ENCODE data around the gene ERFE. TPM values are rescaled to one million over a fixed set of nuclear protein-coding genes. Genes with fewer than 3 reads are reported as not detected.

ERFE gene
- total and polyA plus RNA-seq, 10 of the 15 experiments (the other 5 are each of a cell fraction or from before 2014, with no cell fraction given) = not detected

DNA sequence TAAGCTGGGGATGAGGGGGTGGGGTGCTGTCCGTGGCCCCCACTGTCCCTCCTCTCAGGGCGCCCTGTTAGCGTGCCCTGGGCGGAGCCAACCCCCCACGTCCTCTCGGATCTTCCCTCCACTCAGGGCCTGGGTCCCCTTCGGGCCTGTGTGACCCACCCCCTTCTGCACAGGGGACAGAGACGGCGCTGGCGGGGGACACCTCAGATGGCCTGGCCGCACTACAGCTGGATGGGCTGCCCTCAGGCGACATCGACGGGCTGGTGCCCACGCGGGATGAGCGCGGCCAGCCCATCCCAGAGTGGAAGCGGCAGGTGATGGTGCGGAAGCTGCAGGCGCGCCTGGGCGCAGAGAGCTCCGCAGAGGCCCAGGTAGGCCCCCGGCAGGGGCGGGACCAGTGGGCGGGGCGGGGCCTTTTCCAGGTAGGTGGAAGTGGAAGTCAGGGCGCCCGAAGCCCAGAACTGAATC lies 30.2 kb upstream of the ERFE start:
- Histone ChIP-seq H3K36me3 (ENCODE audit: control insufficient read depth in 2 of 2, insufficient read depth in 2 of 2, low read length in 1 of 2) (no peaks in the 10 kb centered on the region), H3K4me2 (ENCODE audit: control insufficient read depth, insufficient read depth) (no peak overlapping the region), H3K4me1 (ENCODE audit: control insufficient read depth, insufficient read depth, low read length) (no peaks in the 10 kb centered on the region), H3K9me3 (replicated peaks; ENCODE audit: control insufficient read depth, insufficient read depth, low read length) (peaks cover 4% of the 10 kb centered on the region; the same call in 2 of the 3 replicates), H3K9ac (ENCODE audit: control insufficient read depth, insufficient read depth, low read length) (no peak overlapping the region), H2AFZ (ENCODE audit: control insufficient read depth, low read depth, low read length) (no peak overlapping the region), H3K79me2 (ENCODE audit: control insufficient read depth, insufficient read depth, low read length) (no peaks in the 10 kb centered on the region), H3K27me3 (replicated peaks in 1 of 2; ENCODE audit: control insufficient read depth in 2 of 2, insufficient read depth in 2 of 2, low read length in 1 of 2) (no peaks in the 10 kb centered on the region), H4K20me1 (ENCODE audit: control insufficient read depth, insufficient read depth) (no peaks in the 10 kb centered on the region), H3K4me3 (no peak overlapping the region), H3K27ac (ENCODE audit: control insufficient read depth, insufficient read depth) (no peak overlapping the region)
- RAD21 ChIA-PET (ENCODE audit: unreplicated experiment) = no interaction called here
- TF ChIP-seq, protein P1, sequence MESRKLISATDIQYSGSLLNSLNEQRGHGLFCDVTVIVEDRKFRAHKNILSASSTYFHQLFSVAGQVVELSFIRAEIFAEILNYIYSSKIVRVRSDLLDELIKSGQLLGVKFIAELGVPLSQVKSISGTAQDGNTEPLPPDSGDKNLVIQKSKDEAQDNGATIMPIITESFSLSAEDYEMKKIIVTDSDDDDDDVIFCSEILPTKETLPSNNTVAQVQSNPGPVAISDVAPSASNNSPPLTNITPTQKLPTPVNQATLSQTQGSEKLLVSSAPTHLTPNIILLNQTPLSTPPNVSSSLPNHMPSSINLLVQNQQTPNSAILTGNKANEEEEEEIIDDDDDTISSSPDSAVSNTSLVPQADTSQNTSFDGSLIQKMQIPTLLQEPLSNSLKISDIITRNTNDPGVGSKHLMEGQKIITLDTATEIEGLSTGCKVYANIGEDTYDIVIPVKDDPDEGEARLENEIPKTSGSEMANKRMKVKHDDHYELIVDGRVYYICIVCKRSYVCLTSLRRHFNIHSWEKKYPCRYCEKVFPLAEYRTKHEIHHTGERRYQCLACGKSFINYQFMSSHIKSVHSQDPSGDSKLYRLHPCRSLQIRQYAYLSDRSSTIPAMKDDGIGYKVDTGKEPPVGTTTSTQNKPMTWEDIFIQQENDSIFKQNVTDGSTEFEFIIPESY (IDR thresholded peaks at IDR 0.05) = no peak
- no peak for TF ChIP-seq ETV6 (conservative IDR thresholded peaks at IDR 0.05 in 1 of 2, IDR thresholded peaks at IDR 0.05 in 1 of 2; ENCODE audit: borderline replicate concordance in 1 of 2, low read depth in 1 of 2)
- no peak for TF ChIP-seq CBX5 (IDR thresholded peaks at IDR 0.05; ENCODE audit: low read depth)
- no peak for ATAC-seq
- DNase-seq (ENCODE audit: low read depth, low spot score) = no peak
- SMC1A ChIA-PET (ENCODE audit: uncharacterized antibody, unreplicated experiment) = no interaction called here
- POLR2A ChIA-PET = no interaction called here
- intact Hi-C loops (cut with micrococcal nuclease; ENCODE audit: unreplicated experiment) (no loop called here), in situ Hi-C loops (cut with MboI) (no loop called here)
- no TSS peak for BruUV-seq (replicated peaks)
- CTCF ChIA-PET = no interaction called here
- FAIRE-seq = no peak
- WGBS (ENCODE audit: insufficient coverage, insufficient replicate concordance, low lambda C conversion rate, missing lambda C conversion rate) = 70% methylated on average over 22 of the region's 30 CpGs

DNA sequence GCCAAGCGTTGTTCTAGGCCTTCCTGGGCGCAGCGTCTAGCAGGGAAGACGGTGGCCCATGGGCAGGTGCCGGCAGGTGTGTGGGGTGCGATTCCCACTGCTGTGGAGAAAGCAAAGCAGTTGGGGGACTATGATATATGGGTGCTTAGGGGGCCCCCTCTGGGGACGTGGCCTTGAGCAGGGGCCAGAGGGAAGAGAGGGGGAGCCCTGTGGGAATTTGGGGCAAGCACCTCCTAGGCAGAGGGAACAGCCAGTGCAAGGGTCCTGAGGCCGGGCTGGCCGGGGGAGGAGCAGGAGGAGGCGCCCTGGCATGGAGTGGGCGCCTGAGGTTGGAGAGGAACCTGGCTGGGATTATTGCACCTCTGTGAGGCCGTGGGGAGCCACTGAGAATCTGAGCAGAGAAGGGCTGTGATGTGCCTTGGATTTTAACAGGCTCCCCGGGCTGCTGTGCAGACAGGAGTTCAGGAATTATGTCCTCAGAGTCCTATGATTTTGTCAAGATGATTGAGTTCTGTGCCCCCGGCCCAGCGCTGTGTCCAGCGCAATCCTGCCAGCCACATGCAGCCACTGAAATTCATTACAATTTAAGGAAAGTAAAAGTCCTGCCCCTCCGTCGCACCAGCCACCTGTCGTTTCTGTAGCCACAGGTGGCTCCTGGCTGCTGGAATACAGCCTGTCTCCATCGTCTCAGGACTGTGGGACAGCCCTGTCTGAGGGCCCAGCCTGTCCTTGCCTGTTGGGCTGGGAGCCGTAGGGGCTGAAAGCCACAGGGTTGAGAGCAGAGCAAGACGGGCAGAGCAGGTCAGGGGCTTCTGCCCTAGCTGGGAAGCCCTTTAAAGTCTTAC lies 29.4 kb upstream of the ERFE start:
- ChIA-PET POLR2A (no interaction called here), RAD21 (ENCODE audit: unreplicated experiment) (no interaction called here), SMC1A (ENCODE audit: uncharacterized antibody, unreplicated experiment) (no interaction called here), CTCF (no interaction called here)
- Histone ChIP-seq H3K4me1 (ENCODE audit: control insufficient read depth, insufficient read depth, low read length) (no peaks in the 10 kb centered on the region), H3K27me3 (replicated peaks in 1 of 2; ENCODE audit: control insufficient read depth in 2 of 2, insufficient read depth in 2 of 2, low read length in 1 of 2) (no peaks in the 10 kb centered on the region), H3K9me3 (replicated peaks; ENCODE audit: control insufficient read depth, insufficient read depth, low read length) (peaks cover 4% of the 10 kb centered on the region; the same call in 2 of the 3 replicates), H2AFZ (ENCODE audit: control insufficient read depth, low read depth, low read length) (no peak overlapping the region), H3K36me3 (ENCODE audit: control insufficient read depth in 2 of 2, insufficient read depth in 2 of 2, low read length in 1 of 2) (no peaks in the 10 kb centered on the region), H3K4me3 (no peak overlapping the region), H3K4me2 (ENCODE audit: control insufficient read depth, insufficient read depth) (no peak overlapping the region), H3K27ac (ENCODE audit: control insufficient read depth, insufficient read depth) (no peak overlapping the region), H3K79me2 (ENCODE audit: control insufficient read depth, insufficient read depth, low read length) (no peaks in the 10 kb centered on the region), H3K9ac (ENCODE audit: control insufficient read depth, insufficient read depth, low read length) (no peak overlapping the region), H4K20me1 (ENCODE audit: control insufficient read depth, insufficient read depth) (no peaks in the 10 kb centered on the region)
- in situ Hi-C loops (cut with MboI) (no loop called here), intact Hi-C loops (cut with micrococcal nuclease; ENCODE audit: unreplicated experiment) (no loop called here)
- ATAC-seq (no peak), FAIRE-seq (no peak), DNase-seq (ENCODE audit: low read depth, low spot score) (no peak)
- WGBS (ENCODE audit: insufficient coverage, insufficient replicate concordance, low lambda C conversion rate, missing lambda C conversion rate) = 65% methylated on average over 22 of the region's 22 CpGs
- no TSS peak for BruUV-seq (replicated peaks)
- TF ChIP-seq, protein P1 (IDR thresholded peaks at IDR 0.05) = no peak
- TF ChIP-seq, protein P2, sequence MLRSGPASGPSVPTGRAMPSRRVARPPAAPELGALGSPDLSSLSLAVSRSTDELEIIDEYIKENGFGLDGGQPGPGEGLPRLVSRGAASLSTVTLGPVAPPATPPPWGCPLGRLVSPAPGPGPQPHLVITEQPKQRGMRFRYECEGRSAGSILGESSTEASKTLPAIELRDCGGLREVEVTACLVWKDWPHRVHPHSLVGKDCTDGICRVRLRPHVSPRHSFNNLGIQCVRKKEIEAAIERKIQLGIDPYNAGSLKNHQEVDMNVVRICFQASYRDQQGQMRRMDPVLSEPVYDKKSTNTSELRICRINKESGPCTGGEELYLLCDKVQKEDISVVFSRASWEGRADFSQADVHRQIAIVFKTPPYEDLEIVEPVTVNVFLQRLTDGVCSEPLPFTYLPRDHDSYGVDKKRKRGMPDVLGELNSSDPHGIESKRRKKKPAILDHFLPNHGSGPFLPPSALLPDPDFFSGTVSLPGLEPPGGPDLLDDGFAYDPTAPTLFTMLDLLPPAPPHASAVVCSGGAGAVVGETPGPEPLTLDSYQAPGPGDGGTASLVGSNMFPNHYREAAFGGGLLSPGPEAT (IDR thresholded peaks at IDR 0.05; ENCODE audit: low read depth) = no peak
- no peak for TF ChIP-seq KLF5 (IDR thresholded peaks at IDR 0.05; ENCODE audit: partially characterized antibody)

All from GM12878 (cell line).